ENCODE measurements around the gene MRPS6.

Gene MRPS6

DNA sequence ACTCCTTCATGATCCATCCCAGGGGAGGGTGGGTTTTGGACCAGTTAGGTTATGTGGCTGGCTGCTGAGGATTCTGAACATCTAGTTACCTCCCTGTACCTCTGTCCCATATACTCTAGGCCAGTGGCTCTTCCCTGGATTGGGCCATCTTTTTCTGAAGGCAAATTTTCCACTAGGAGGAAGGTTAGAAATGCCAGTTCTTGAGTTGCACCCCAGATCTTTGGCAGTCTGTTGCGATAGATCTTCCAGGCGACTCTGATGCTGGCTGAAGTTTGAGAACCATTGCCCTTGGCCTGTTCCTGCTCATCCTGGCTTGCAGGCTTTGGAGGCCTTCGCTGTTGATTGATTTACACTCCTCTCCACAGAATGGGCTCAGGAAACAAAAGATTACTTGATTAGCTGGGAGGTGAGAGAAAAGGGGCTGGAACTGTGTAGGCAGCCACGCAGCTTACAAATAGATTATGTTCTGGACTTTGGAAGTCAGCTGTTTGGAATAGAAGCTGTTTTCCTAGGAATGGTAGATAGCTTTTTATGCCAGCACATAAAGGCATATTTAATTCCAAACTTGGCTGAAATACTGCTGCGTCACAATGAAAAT, 110.1 kb downstream of the MRPS6 start:
- DNase-seq, result no peak

DNA sequence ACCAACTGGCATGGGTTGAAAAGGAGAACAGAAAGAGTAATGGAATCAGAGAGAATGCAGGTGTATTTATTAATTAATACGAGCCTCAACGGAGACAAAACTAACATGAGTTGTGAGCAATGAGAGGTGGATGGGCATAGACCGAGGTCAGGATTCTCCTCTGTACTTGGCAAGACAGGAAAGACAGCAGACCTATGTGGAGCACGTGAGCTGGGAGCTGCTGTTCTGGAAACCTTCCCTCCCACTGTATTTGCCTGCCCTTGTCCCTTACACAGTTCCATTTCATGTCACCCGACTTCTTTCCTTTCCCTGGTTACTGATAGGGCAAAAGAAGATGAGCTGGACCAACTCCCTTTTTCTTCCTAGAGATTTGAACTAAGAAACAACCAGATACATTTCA, 110.9 kb downstream of the MRPS6 start:
- no peak for DNase-seq

DNA sequence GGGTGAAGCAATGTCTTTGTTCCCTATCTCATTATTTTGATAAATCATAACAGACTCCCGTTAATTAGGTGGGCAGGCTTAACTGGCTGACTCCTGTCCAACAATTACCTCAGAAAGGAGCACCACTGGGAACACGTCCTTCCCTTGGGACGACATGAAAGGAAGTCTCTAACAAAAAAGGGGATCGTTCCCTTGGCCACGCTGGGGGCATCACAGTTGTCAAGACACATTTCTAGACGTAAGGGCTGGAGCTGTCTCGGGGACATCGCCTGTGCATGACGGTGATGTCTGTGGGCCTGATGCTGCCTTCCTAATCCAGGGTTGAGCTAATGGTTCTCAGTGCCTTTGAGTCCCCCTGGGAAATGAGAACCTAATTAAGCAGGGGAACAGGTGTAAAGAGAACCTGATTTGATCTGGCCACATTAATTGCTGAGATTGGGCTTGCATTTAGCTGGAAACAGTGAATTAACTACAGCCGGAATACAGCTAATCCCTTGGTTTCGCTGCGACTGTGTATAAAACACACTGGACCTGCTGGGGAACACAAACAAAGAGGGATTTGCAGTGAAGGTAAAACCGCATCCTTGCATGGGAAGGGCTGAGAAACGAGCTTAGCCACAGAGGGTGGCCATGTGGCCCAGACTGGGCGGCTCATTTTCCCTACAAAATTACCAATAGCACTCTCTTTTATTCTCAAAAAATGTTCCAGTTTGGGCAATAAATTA, 111.8 kb downstream of the MRPS6 start:
- no peak for DNase-seq

DNA sequence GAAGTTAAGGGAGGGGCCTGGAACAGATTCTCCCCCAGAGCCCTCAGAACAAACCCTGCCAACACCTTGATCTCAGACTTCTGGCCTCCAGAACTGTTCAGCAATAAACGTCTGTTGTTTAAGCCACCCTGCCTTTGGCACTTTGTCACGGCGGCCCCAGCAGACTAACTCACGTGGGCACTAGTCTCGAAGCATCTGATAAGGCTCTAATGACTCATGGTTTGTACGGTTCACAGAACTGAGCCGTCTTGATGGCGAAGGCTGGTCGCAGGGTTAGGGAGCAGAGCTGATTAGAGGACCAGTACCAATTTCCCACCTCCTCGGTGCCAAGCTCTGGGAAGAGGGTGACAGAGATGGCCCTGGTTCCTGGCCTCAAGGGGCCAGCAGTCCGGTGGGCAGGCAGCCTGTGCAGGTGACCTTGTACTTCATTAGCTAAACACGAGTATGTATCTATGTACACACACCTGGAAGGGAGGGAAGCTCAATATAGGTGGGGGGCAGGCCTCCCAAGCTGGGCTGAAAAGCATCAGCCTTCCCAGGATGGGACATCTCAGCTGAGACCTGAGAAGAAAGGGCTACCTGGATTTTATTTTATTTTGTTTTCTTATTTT, 112.8 kb downstream of the MRPS6 start:
- DNase-seq, result no peak

DNA sequence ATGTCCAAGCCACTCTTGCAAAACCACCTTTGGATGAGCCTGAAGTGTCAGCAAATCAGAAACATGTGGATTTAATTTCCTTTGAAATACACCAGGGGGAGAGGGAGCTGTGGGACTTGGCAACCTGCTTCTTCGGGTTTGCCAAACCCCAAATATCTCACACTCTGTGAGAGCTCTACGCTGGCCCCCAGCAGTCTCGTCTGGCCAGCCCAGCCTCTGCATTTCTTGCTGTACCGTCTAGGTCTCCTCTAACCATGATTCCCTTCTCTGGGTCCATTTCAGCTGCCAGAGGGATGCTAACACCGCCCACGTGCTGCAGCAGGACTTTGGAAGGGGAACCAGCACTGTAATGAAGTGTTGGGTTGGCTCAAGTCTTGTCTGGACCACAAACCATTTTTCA, 114.6 kb downstream of the MRPS6 start:
- no peak for DNase-seq

DNA sequence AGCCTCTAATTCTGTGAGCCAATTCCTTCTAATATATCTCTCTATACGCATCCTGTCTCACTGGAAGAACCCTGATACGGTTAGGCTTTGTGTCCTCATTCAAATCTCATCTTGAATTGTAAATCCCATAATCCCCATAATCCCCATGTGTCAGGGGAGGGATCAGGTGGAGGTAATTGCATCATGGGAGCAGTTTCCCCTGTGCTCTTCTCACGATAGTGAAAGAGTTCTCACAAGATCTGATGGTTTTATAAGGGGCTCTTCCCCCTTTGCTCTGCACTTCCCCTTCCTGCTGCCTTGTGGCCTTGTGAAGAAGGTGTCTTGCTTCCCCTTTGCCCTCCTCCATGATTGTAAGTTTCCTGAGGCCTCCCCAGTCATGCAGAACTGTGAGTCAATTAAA, 116.1 kb downstream of the MRPS6 start:
- no peak for DNase-seq

DNA sequence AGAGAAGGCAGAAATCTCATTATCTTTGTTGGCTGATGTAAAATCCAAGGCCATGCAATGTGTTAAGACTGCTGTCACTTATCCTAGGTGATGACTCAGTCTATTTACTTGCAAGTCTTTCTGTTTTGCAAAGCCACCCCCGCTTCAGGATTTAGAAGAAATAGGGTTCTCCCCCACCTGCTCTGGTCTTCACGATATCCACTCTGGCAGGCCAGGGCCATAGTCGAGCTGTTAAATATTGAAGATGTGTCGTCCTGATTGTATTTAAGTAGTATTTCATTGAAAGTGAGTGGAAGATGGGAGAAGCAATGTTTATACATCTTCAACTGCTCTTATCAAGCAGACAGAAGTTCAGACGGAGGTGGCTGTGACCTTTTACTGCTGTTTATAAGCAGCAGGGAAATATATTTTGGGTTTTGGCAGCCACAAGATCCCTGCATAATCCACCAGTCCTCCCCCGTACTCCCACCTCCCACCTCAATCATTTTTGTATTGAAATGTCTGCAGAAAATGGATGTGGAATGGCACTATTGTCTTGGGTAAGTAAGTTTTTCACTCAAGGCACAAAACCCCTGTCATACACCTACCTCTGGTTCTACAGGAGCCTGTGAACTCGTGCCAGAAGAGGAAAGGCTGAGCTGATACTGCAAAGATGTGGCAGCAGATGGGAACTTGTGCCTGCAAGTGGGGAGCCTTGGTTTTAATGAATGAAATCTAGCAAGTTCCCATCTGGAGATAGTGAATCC, 117.4 kb downstream of the MRPS6 start:
- DNase-seq, result no peak

DNA sequence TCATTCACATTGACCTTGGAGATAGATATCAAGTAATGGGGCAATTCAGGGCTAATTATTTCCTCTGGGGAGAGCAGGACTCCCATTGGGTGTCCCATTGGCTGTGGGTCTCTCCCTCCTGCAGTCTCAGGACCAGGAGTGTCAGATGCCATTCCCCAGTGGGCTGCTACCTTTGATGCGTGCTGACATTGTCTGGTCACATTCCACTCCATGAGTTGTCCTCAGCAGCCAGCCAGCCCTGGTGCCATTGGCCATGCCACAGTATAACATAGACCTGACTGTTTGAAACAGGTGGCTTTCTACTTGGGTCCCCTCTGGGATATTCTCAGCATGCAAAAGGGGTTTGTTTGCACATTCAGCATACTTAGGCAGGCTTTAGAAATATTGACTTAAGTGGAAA, 118.5 kb downstream of the MRPS6 start:
- DNase-seq, result no peak

Data from activated effector memory CD4-positive, alpha-beta T cell treated with anti-CD3 and anti-CD28 coated beads, Interleukin-2, amount 50 U/mL, for 16 hours (primary cell).